HG02798 (cell line): ENCODE results near the gene TCL1B.
"Not testable (repeated sequence)": the region's sequence is repeated elsewhere in the genome, so short reads cannot be mapped to it uniquely, and the experiment has no call there.

Source experiments
- ATAC-seq: cut with Tn5 transposase; IDR thresholded peaks from one replicate; pipeline ENCODE4 v1.9.1; 2021; ENCODE audit warnings: mild to moderate bottlenecking; ENCODE audit not compliant: unreplicated experiment, poor library complexity

The TCL1B gene

GRCh38 chr14:95665530-95665929, 20.7 kb upstream of the TCL1B start:
- ATAC-seq = not testable (repeated sequence)

- ATAC-seq = no peak
Measured at GRCh38 chr14:95666450-95666849, 19.8 kb upstream of the TCL1B start.

GRCh38 chr14:95667249-95667693, 19.0 kb upstream of the TCL1B start:
- ATAC-seq = no peak

GRCh38 chr14:95668235-95668772, 17.9 kb upstream of the TCL1B start:
- ATAC-seq = peak; percentile 38

- ATAC-seq = no peak
Measured at GRCh38 chr14:95674613-95675012, 11.6 kb upstream of the TCL1B start.

GRCh38 chr14:95675486-95675885, 10.7 kb upstream of the TCL1B start:
- ATAC-seq = no peak

GRCh38 chr14:95677179-95677835, 8.9 kb upstream of the TCL1B start:
- no peak for ATAC-seq

- no peak for ATAC-seq
Measured at GRCh38 chr14:95679148-95679815, 6.9 kb upstream of the TCL1B start.

- no peak for ATAC-seq
Measured at GRCh38 chr14:95679998-95680735, 6.1 kb upstream of the TCL1B start.

- ATAC-seq = no peak
Measured at GRCh38 chr14:95681153-95681552, 5.1 kb upstream of the TCL1B start.

- ATAC-seq = no peak
Measured at GRCh38 chr14:95683793-95684192, 2.4 kb upstream of the TCL1B start.

GRCh38 chr14:95686935-95687334, 709 bp downstream of the TCL1B start:
- no peak for ATAC-seq

- no peak for ATAC-seq
Measured at GRCh38 chr14:95689441-95689840, 3.2 kb downstream of the TCL1B start.

- no peak for ATAC-seq
Measured at GRCh38 chr14:95690815-95691214, 4.6 kb downstream of the TCL1B start.

- no peak for ATAC-seq
Measured at GRCh38 chr14:95691591-95691990, 5.4 kb downstream of the TCL1B start.

GRCh38 chr14:95692109-95692508, 5.9 kb downstream of the TCL1B start:
- no peak for ATAC-seq

- ATAC-seq = no peak
Measured at GRCh38 chr14:95695051-95695450, 8.8 kb downstream of the TCL1B start.

GRCh38 chr14:95695913-95696312, 9.7 kb downstream of the TCL1B start:
- ATAC-seq = no peak

GRCh38 chr14:95696741-95697140, 10.5 kb downstream of the TCL1B start:
- no peak for ATAC-seq

GRCh38 chr14:95697764-95698163, 11.5 kb downstream of the TCL1B start:
- peak; percentile 68 for ATAC-seq

GRCh38 chr14:95698287-95698686, 12.1 kb downstream of the TCL1B start:
- no peak for ATAC-seq
